Neutrophil (primary cell): ENCODE data around the gene TIMM10.

Experiments
- H3K27ac ChIP-seq: fragments of 200-600 bp; sonication (generic); 2 replicates; pipeline ENCODE4 v1.5.1; 2016; ENCODE audit warnings: mild to moderate bottlenecking, moderate library complexity
- H3K27me3 ChIP-seq: fragments of 200-600 bp; sonication (generic); 2 replicates; pipeline ENCODE4 v1.6.0; 2016; ENCODE audit warnings: mild to moderate bottlenecking
- H3K36me3 ChIP-seq: fragments of 200-600 bp; sonication (generic); 2 replicates; pipeline ENCODE4 v1.5.1; 2017
- H3K4me1 ChIP-seq, 2 experiments: fragments of 200-600 bp in 1 of 2; sonication (generic) in 1 of 2; 1 replicate in 1 of 2; 2 replicates in 1 of 2; pipeline versions ENCODE4 v1.5.1 to v1.6.1; 2013 to 2016; ENCODE audit warnings: low read depth in 1 of 2, low read length in 1 of 2, mild to moderate bottlenecking in 1 of 2, moderate library complexity in 1 of 2; ENCODE audit not compliant: control insufficient read depth in 1 of 2, insufficient read depth in 1 of 2
- H3K4me3 ChIP-seq, 2 experiments: fragments of 200-600 bp in 1 of 2; sonication (generic) in 1 of 2; 1 replicate in 1 of 2; 2 replicates in 1 of 2; pipeline ENCODE4 v1.5.1; 2013 to 2016; ENCODE audit warnings: low read depth in 1 of 2, low read length in 1 of 2, mild to moderate bottlenecking in 1 of 2, moderate library complexity in 1 of 2
- H3K9me3 ChIP-seq: fragments of 200-600 bp; sonication (generic); 2 replicates; pipeline ENCODE4 v1.5.1; 2016
- TF ChIP-seq, protein P1 (sequence below): fragments of 200-600 bp; sonication (generic); IDR thresholded peaks from 2 replicates; pipeline ENCODE4 v1.5.1; 2016; ENCODE audit warnings: antibody characterized with exemption

Gene TIMM10

DNA sequence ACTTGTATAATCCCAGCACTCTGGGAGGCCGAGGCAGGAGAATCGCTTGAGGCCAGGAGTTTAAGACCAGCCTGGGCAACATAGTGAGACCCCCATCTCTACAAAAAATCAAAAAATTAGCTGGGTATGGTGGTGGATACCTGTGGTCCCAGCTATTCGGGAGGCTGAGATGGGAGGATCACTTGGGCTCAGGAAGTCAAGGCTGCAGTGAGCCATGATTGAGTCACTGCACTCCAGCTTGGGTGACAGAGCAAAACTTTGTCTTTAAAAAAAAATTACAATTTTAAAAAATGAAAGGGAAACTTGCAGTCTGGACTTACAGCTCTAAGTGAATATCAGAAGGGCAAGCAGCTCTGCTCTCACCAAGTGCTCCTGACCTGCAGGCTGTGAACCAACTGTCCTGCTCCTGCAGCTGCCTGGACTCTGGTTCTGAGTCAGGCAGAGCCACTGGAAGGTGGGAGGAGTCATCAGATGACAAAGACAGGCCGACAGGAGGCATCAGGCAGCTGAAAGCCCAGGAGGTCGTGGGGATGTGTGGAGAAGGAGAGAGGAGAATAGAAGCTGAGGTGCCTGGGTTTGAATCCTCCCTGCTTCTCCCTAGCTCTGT, 16.4 kb upstream of the TIMM10 start:
- Histone ChIP-seq H3K36me3 (peaks cover 59% of the 10 kb centered on the region), H3K9me3 (no peaks in the 10 kb centered on the region), H3K4me3 (no peak overlapping the region), H3K27me3 (no peaks in the 10 kb centered on the region), H3K4me1 (no peaks in the 10 kb centered on the region), H3K27ac (no peak overlapping the region)
- TF ChIP-seq, protein P1, sequence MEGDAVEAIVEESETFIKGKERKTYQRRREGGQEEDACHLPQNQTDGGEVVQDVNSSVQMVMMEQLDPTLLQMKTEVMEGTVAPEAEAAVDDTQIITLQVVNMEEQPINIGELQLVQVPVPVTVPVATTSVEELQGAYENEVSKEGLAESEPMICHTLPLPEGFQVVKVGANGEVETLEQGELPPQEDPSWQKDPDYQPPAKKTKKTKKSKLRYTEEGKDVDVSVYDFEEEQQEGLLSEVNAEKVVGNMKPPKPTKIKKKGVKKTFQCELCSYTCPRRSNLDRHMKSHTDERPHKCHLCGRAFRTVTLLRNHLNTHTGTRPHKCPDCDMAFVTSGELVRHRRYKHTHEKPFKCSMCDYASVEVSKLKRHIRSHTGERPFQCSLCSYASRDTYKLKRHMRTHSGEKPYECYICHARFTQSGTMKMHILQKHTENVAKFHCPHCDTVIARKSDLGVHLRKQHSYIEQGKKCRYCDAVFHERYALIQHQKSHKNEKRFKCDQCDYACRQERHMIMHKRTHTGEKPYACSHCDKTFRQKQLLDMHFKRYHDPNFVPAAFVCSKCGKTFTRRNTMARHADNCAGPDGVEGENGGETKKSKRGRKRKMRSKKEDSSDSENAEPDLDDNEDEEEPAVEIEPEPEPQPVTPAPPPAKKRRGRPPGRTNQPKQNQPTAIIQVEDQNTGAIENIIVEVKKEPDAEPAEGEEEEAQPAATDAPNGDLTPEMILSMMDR, result no peak

DNA sequence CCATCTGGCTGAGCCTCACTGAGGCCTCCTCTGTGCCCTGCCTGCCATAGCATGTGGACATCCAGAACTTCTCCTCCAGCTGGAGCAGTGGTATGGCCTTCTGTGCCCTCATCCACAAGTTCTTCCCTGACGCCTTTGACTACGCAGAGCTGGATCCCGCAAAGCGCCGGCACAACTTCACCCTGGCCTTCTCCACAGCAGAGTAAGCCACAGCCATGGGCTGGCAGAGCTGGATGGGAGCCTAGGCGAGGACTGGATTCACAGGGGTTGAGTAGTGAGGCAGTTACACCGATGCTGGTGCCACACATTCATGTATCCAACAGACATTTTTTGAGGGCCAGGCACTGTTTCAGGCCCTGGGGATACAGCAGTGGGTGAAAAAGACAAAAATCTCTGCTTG, 15.9 kb upstream of the TIMM10 start:
- Histone ChIP-seq H3K36me3 (peaks cover 54% of the 10 kb centered on the region), H3K27ac (no peak overlapping the region), H3K27me3 (no peaks in the 10 kb centered on the region), H3K4me3 (no peak overlapping the region), H3K4me1 (no peaks in the 10 kb centered on the region), H3K9me3 (no peaks in the 10 kb centered on the region)
- TF ChIP-seq, protein P1, result no peak

DNA sequence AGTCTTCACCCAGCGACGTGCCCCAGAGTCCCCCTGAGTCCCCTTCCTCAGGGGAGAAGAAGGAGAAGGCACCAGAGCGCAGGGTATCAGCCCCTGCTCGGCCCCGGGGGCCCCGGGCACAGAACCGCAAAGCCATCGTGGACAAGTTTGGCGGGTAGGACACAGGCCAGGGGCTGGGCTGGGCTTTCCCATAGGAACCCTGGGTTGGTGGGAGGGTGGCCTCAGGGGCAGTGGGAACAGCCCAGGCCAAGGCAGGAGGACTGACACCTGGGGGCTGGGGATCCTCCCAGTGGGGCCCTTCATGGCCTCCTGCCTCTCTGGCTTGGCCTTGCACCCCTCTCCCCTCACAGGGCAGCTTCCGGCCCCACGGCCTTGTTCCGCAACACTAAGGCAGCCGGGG, 15.3 kb upstream of the TIMM10 start:
- TF ChIP-seq, protein P1, result no peak
- no peaks in the 10 kb centered on the region for H3K4me1 ChIP-seq
- H3K4me3 ChIP-seq, result no peak overlapping the region
- H3K9me3 ChIP-seq, result no peaks in the 10 kb centered on the region
- peaks cover 48% of the 10 kb centered on the region for H3K36me3 ChIP-seq
- no peaks in the 10 kb centered on the region for H3K27me3 ChIP-seq
- H3K27ac ChIP-seq, result no peak overlapping the region

DNA sequence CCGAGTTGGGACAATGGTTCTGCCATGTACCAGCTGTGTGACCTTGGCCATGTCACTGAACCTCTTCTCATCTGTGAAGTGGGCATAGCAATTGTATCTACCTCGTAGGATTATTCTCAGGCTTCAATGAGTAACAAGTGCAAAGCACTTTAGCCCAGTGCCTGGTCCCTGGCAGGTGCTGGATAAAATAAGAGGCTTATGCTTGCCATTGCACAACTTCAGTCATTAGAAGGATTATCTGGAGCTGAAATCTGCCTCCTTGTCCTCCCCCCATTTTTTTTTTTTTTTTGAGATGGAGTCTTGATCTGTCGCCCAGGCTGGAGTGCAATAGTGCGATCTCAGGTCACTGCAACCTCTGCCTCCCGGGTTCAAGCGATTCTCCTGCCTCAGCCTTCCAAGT, 14.0 kb upstream of the TIMM10 start:
- Histone ChIP-seq H3K4me1 (no peaks in the 10 kb centered on the region), H3K9me3 (no peaks in the 10 kb centered on the region), H3K27ac (no peak overlapping the region), H3K4me3 (no peak overlapping the region), H3K27me3 (no peaks in the 10 kb centered on the region), H3K36me3 (peaks cover 35% of the 10 kb centered on the region)
- TF ChIP-seq, protein P1, result no peak

DNA sequence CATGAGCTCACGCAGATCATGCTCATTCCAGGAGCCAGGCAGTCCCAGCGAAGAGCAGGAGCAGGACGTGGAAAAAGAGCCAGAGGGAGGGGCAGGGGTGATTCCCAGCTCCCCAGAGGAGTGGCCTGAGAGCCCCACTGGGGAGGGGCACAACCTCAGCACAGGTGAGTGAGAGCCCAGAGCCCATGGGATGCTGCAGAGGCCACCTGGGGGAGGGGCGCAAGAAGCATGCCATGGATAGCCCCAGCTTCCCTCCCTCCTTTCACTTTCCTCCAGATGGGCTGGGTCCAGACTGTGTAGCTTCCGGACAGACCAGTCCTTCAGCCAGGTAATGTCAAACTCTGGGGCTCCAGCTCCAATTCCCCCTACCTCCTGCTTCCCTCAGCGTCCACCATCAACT, 13.0 kb upstream of the TIMM10 start:
- H3K36me3 ChIP-seq, result peaks cover 27% of the 10 kb centered on the region
- H3K4me1 ChIP-seq, result no peaks in the 10 kb centered on the region
- no peak overlapping the region for H3K4me3 ChIP-seq
- H3K9me3 ChIP-seq, result no peaks in the 10 kb centered on the region
- H3K27me3 ChIP-seq, result no peaks in the 10 kb centered on the region
- H3K27ac ChIP-seq, result no peak overlapping the region
- TF ChIP-seq, protein P1, result no peak

DNA sequence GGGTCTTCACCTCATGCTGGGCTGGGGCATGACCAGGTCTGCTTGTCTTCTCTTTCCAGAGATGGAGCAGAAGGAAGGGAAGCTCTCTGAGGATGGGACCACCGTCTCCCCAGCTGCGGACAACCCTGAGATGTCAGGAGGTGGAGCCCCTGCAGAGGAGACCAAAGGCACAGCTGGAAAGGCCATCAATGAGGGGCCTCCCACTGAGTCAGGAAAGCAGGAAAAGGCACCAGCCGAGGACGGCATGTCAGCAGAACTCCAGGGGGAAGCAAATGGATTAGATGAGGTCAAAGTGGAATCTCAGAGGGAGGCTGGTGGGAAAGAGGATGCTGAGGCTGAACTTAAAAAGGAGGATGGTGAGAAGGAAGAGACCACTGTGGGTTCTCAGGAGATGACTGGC, 12.0 kb upstream of the TIMM10 start:
- no peak overlapping the region for H3K27ac ChIP-seq
- no peak overlapping the region for H3K4me3 ChIP-seq
- no peaks in the 10 kb centered on the region for H3K27me3 ChIP-seq
- no peaks in the 10 kb centered on the region for H3K9me3 ChIP-seq
- TF ChIP-seq, protein P1, result no peak
- H3K4me1 ChIP-seq, result no peaks in the 10 kb centered on the region
- peaks cover 17% of the 10 kb centered on the region for H3K36me3 ChIP-seq
